HEK293T (cell line): ENCODE data around the gene GARNL3.

Experiments used
- CTCF ChIA-PET: fragments of 350-600 bp; formaldehyde crosslinking; extraction: SDS; loops from one replicate; lab custom pipeline; 2021; ENCODE audit warnings: antibody characterized with exemption, inconsistent platforms; lab: Yijun Ruan, JAX
- POLR2A ChIA-PET: fragments of 350-600 bp; formaldehyde crosslinking; extraction: SDS; loops from one replicate; lab custom pipeline; 2020; ENCODE audit warnings: antibody characterized with exemption, inconsistent platforms; lab: Yijun Ruan, JAX
- DNase-seq: peaks from one replicate; pipeline ENCODE4 v3.0.0; 2012; ENCODE audit warnings: mixed read lengths; ENCODE audit errors: extremely low spot score
- ARNT ChIP-seq: fragments of 450-650 bp; IDR thresholded peaks from 2 replicates; pipeline ENCODE4 v1.6.1; 2017; ENCODE audit warnings: mild to moderate bottlenecking
- BHLHE40 ChIP-seq: fragments of 450-650 bp; IDR thresholded peaks from 2 replicates; pipeline ENCODE4 v1.6.1; 2016; ENCODE audit warnings: mild to moderate bottlenecking, moderate library complexity, borderline replicate concordance
- CTBP1 ChIP-seq: fragments of 450-650 bp; IDR thresholded peaks from 2 replicates; pipeline ENCODE4 v1.6.1; 2016; ENCODE audit warnings: borderline replicate concordance
- ELF4 ChIP-seq: fragments of 450-650 bp; IDR thresholded peaks from 2 replicates; pipeline ENCODE4 v1.6.1; 2017; ENCODE audit warnings: antibody characterized with exemption
- FOXA1 ChIP-seq: fragments of 450-650 bp; IDR thresholded peaks from 2 replicates; pipeline ENCODE4 v1.6.1; 2016; ENCODE audit warnings: mild to moderate bottlenecking
- FOXK2 ChIP-seq: fragments of 450-650 bp; IDR thresholded peaks from 2 replicates; pipeline ENCODE4 v1.6.1; 2016; ENCODE audit warnings: mild to moderate bottlenecking
- FOXM1 ChIP-seq: fragments of 450-650 bp; IDR thresholded peaks from 2 replicates; pipeline ENCODE4 v1.6.1; 2017; ENCODE audit warnings: mild to moderate bottlenecking, borderline replicate concordance
- HDGF ChIP-seq: fragments of 450-650 bp; IDR thresholded peaks from 2 replicates; pipeline ENCODE4 v1.6.1; 2017; ENCODE audit warnings: antibody characterized with exemption, borderline replicate concordance
- L3MBTL2 ChIP-seq: fragments of 450-650 bp; conservative IDR thresholded peaks from 2 replicates; pipeline ENCODE4 v1.6.1; 2016; ENCODE audit warnings: mild to moderate bottlenecking
- LEF1 ChIP-seq: fragments of 450-650 bp; IDR thresholded peaks from 2 replicates; pipeline ENCODE4 v1.6.1; 2017; ENCODE audit warnings: mild to moderate bottlenecking, borderline replicate concordance
- NFRKB ChIP-seq: fragments of 450-650 bp; IDR thresholded peaks from 2 replicates; pipeline ENCODE4 v1.6.1; 2016; ENCODE audit warnings: mild to moderate bottlenecking, moderate library complexity
- SP1 ChIP-seq: fragments of 450-650 bp; IDR thresholded peaks from 2 replicates; pipeline ENCODE4 v1.6.1; 2017
- SUZ12 ChIP-seq: fragments of 450-650 bp; IDR thresholded peaks from 2 replicates; pipeline ENCODE4 v1.6.1; 2016; ENCODE audit warnings: mild to moderate bottlenecking
- TARDBP ChIP-seq: fragments of 450-650 bp; IDR thresholded peaks from 2 replicates; pipeline ENCODE4 v1.6.1; 2016
- ZNF384 ChIP-seq: fragments of 450-650 bp; IDR thresholded peaks from 2 replicates; pipeline ENCODE4 v1.6.1; 2016
- TF ChIP-seq, protein P1 (sequence below): fragments of 450-650 bp; IDR thresholded peaks from 2 replicates; pipeline ENCODE4 v1.6.1; 2016

Gene GARNL3

GRCh38 chr9:127224883-127225739, 39.5 kb upstream of the GARNL3 start:
- TF ChIP-seq L3MBTL2 (peak; percentile 61), FOXA1 (no peak), SP1 (peak; percentile 98), HDGF (no peak)
- CTCF ChIA-PET = interaction anchor here (2.4 kb wide), 1 partner anchor 11 kb away, joined by 15 read pairs; no protein-coding TSS in a partner anchor

GRCh38 chr9:127225801-127226625, 38.6 kb upstream of the GARNL3 start:
- no peak for DNase-seq
- POLR2A ChIA-PET = interaction anchor here (0.8 to 1.6 kb wide), 3 partner anchors 19 to 225 kb away, joined by 3 to 6 read pairs (median 3); partner anchors contain the start of gene RPL12
- CTCF ChIA-PET = no interaction called here
- TF ChIP-seq L3MBTL2 = peak; percentile 5; the same call in 1 of the 2 replicates
- TF ChIP-seq ELF4 = no peak

More at GRCh38 chr9:127224883-127225739, 39.5 kb upstream of the GARNL3 start:
- POLR2A ChIA-PET = interaction anchor here (0.6 to 2.0 kb wide), 7 partner anchors 10 to 311 kb away, joined by 3 to 11 read pairs (median 6); partner anchors contain the start of genes LRSAM1, RALGPS1, RPL12 and SLC2A8
- peak; percentile 99 for DNase-seq

DNA sequence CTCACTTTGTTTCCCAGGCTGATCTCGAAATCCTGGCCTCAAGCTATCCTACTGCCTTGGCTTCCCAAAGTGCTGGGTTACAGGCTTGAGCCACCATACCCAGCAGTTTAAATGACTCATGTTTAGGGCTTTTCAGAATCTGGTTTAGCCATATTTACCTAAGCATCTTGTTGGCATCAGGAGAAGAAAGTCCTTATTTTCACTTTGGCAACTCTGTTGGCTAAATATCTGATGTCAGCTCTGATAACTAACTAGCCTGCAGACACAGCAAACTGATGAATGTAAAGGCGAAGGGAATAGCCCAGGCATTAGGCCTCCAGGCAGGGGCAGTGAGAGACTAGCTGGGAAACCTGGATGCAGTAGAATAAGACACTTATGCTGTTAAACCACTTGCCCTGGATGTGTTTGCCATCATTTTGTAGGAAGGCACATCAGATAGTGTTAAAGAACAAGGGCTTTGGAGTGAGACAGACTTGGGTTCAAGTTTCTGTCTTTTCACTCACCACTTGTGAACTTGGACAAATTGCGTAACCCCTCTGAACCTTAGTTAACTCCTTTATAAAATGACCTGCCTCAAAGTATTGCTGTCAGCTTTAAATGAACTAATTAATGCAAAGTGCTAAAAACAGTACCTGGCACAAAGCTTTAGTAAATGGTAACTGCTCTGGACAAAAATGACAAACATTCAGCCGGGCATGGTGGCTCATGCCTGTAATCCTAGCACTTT, 34.7 kb upstream of the GARNL3 start:
- ChIA-PET CTCF (no interaction called here), POLR2A (no interaction called here)
- TF ChIP-seq, protein P1, sequence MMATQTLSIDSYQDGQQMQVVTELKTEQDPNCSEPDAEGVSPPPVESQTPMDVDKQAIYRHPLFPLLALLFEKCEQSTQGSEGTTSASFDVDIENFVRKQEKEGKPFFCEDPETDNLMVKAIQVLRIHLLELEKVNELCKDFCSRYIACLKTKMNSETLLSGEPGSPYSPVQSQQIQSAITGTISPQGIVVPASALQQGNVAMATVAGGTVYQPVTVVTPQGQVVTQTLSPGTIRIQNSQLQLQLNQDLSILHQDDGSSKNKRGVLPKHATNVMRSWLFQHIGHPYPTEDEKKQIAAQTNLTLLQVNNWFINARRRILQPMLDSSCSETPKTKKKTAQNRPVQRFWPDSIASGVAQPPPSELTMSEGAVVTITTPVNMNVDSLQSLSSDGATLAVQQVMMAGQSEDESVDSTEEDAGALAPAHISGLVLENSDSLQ = no peak
- no peak for TF ChIP-seq CTBP1
- no peak for TF ChIP-seq BHLHE40
- no peak for TF ChIP-seq L3MBTL2
- no peak for TF ChIP-seq FOXK2
- no peak for TF ChIP-seq SUZ12
- TF ChIP-seq NFRKB = no peak
- TF ChIP-seq TARDBP = no peak
- no peak for TF ChIP-seq SP1
- no peak for TF ChIP-seq ZNF384
- DNase-seq = no peak

DNA sequence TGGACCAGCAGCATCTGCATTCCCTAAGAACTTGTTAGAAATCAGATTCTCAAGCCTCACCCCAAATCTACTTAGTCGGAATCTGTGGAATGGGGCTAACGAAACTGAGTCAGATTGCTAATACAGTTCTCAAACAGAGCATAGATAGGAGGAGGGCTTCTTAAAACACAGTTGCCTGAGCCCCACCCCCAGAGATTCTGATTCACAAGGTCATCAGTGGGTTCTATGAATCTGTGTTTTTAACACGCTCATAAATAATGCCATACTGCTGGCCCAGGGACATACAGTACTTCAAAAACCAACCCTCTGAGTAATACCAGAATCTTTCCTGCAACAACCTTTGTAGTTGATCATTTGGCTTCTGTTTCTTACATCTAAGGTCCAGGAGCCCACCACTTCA, 32.9 kb upstream of the GARNL3 start:
- ChIA-PET CTCF (interaction anchor here (0.6 to 0.7 kb wide), 2 partner anchors 12 to 110 kb away, joined by 3 read pairs; no protein-coding TSS in a partner anchor), POLR2A (no interaction called here)
- TF ChIP-seq CTBP1 = no peak
- TF ChIP-seq L3MBTL2 = no peak
- no peak for TF ChIP-seq HDGF
- TF ChIP-seq ARNT = no peak
- TF ChIP-seq FOXM1 = no peak
- no peak for TF ChIP-seq BHLHE40
- TF ChIP-seq LEF1 = no peak
- no peak for TF ChIP-seq TARDBP
- TF ChIP-seq ZNF384 = no peak
- TF ChIP-seq SP1 = no peak
- DNase-seq = no peak

DNA sequence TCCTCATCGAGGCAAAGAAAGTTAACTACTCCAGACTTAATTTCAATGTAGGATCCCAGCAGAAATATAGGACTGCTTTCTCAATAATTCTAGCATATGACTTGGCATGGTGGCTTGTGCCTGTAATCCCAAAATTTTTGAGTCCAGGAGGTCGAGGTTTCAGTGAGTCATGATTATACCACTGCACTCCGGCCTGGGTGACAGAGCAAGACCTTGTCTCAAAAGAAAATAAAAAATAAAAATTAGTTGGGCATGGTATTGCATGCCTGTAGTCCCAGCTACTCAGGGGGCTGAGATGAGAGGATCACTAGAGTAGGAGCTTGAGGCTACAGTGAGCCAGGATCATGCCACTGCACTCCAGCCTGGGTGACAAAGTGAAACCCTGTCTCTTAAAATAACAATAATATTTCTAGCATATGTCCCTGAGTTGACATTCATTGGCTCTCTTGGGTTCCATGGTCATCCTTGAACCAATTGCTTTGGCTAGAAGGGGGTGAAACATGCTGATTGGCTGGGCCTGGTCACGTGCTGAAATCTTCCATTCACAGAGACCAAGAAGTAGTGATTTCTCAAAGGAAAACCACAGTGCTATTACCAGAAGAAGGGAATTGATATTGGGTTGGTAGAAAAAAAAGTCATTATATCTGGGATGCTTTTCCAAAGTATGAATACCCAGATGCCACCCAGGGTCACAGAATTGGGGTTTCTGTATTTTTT, 31.6 kb upstream of the GARNL3 start:
- TF ChIP-seq FOXM1 = no peak
- POLR2A ChIA-PET = no interaction called here
- CTCF ChIA-PET = no interaction called here
- no peak for DNase-seq

- TF ChIP-seq ARNT (no peak), LEF1 (no peak), HDGF (no peak), L3MBTL2 (no peak), SUZ12 (no peak), NFRKB (no peak), SP1 (no peak), FOXK2 (no peak), CTBP1 (no peak), FOXM1 (no peak), TARDBP (no peak), FOXA1 (no peak), BHLHE40 (no peak), ELF4 (no peak), ZNF384 (no peak)
- TF ChIP-seq, protein P1 = no peak
- ChIA-PET CTCF (no interaction called here), POLR2A (no interaction called here)
- no peak for DNase-seq
Observed at GRCh38 chr9:127233550-127233949, 31.0 kb upstream of the GARNL3 start.
